LNCaP clone FGC (cell line): ENCODE results near the gene ACACB.

Experiments used
- DNase-seq: peaks from one replicate; pipeline ENCODE4 v3.0.0-alpha.2; 2011; ENCODE audit warnings: low read depth
- H3K4me3 ChIP-seq: 2 replicates; pipeline ENCODE4 v1.5.1; 2011; ENCODE audit warnings: mild to moderate bottlenecking, low read depth, low read length, control low read depth
- TF ChIP-seq, protein P1 (sequence below): IDR thresholded peaks from 2 replicates; pipeline ENCODE4 v1.5.1; 2012; ENCODE audit warnings: mild to moderate bottlenecking; ENCODE audit not compliant: control insufficient read depth, insufficient read depth; ENCODE audit errors: extremely low read depth

Gene ACACB

DNA sequence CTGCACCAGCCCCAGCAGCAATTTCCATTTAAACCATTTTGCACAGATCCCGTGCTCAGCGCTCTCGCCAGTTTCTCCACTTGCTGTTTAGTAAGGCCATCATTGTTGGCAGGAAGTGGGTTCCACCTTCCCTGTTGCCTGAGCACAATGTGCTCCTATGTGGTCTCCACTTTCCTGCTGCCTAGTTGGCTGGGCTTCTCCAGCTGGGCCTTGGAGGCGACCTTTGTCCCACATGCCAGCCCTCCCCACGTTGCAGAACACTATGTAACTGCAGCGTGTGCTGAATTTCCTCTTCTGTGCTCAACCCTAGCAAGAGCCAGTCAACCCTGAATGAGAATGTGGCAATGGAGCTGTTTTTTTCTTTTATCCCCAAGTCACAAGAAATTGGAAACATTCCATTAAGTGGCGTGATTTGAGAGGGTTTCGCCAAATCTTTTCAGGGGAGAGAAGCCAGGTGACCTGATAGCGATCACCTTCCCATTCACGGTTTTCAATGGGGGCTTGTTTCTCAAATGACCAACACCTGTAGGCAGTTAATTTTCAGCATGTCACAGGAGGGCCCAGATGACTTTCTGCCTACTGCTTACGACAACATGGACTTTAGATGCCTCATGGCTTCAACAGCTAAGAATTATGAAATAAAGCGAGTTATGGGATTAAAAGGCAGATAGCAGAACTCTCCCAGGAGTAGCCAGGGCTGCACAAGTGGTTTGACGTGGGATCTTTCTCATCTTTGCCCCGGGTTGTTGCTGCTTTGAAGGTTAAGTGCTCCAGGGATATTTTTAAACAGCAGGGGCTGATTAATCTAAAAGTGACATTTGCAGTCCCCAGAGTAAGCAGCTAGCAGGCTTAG lies at the start of gene ACACB:
TSS of gene ACACB (plus strand) at position 830 of the 853 bp plus-strand sequence. CDS start 22,819 bp downstream, outside the sequence.
- no peak for DNase-seq
- no peak within 1 kb of the TSS for H3K4me3 ChIP-seq
- TF ChIP-seq, protein P1, sequence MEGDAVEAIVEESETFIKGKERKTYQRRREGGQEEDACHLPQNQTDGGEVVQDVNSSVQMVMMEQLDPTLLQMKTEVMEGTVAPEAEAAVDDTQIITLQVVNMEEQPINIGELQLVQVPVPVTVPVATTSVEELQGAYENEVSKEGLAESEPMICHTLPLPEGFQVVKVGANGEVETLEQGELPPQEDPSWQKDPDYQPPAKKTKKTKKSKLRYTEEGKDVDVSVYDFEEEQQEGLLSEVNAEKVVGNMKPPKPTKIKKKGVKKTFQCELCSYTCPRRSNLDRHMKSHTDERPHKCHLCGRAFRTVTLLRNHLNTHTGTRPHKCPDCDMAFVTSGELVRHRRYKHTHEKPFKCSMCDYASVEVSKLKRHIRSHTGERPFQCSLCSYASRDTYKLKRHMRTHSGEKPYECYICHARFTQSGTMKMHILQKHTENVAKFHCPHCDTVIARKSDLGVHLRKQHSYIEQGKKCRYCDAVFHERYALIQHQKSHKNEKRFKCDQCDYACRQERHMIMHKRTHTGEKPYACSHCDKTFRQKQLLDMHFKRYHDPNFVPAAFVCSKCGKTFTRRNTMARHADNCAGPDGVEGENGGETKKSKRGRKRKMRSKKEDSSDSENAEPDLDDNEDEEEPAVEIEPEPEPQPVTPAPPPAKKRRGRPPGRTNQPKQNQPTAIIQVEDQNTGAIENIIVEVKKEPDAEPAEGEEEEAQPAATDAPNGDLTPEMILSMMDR = no peak

GRCh38 chr12:109069307-109070271 lies 46.8 kb upstream of the ACACB start:
- no peak for DNase-seq
- H3K4me3 ChIP-seq = no peak overlapping the region
- TF ChIP-seq, protein P1 = no peak

GRCh38 chr12:109074866-109075265 lies 41.5 kb upstream of the ACACB start:
- no peak for DNase-seq
- no peak overlapping the region for H3K4me3 ChIP-seq
- TF ChIP-seq, protein P1 = no peak

DNA sequence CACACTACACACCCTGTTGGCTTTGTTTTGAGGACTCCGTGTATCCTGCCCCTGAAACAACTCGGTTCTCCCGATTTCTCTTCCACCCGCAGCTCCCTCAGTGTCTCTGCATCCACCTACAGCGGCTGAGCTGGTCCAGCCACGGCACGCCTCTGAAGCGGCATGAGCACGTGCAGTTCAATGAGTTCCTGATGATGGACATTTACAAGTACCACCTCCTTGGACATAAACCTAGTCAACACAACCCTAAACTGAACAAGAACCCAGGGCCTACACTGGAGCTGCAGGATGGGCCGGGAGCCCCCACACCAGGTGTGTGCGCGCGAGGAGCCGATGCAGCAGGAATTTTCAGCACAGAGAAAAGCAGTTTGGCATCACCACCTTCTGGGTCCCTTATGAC lies 33.6 kb upstream of the ACACB start:
- TF ChIP-seq, protein P1 = no peak
- H3K4me3 ChIP-seq = no peak overlapping the region
- DNase-seq = no peak

- no peak for DNase-seq
- H3K4me3 ChIP-seq = no peak overlapping the region
- TF ChIP-seq, protein P1 = no peak
These were observed 32.0 kb upstream of the ACACB start for GRCh38 chr12:109084425-109084824.

DNA sequence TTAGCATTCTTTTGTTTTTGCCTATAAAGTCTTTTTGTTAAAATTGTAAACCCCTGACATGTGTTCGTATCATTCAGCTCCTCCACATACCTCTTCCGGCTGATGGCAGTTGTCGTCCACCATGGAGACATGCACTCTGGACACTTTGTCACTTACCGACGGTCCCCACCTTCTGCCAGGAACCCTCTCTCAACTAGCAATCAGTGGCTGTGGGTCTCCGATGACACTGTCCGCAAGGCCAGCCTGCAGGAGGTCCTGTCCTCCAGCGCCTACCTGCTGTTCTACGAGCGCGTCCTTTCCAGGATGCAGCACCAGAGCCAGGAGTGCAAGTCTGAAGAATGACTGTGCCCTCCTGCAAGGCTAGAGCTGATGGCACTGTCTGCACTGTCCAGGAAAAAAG lies 30.8 kb upstream of the ACACB start:
- DNase-seq = no peak
- H3K4me3 ChIP-seq = no peak overlapping the region
- TF ChIP-seq, protein P1 = no peak
